K562 (cell line): ENCODE data around the gene ZBTB8A. TPM values are rescaled to one million over a fixed set of nuclear protein-coding genes. Genes with fewer than 3 reads are reported as not detected.

Experiments
- ATAC-seq: fragments of 200-7000 bp; cut with Tn5 transposase; 3 replicates; pipeline ENCODE4 v1.9.1; 2020; ENCODE audit warnings: moderate library complexity
- BruUV-seq: library from RNA; stranded (reverse); fragments of 400-500 nt; replicated peaks from 2 replicates; lab custom pipeline; 2021; lab: Mats Ljungman, UMichigan
- CTCF ChIA-PET: fragments of 300-600 bp; formaldehyde crosslinking; extraction: SDS; loops from one replicate; lab custom pipeline; 2021; ENCODE audit warnings: low intra/inter-chr PET ratio; lab: Yijun Ruan, JAX
- POLR2A ChIA-PET: fragments of 300-600, 350-650 bp; sonication (Branson Sonifier 250); formaldehyde crosslinking; extraction: SDS; loops from one replicate; lab custom pipeline; 2021; ENCODE audit warnings: antibody characterized with exemption, inconsistent platforms; lab: Yijun Ruan, JAX
- DNase-seq, 4 experiments: peaks; one replicate each; pipeline versions ENCODE4 v3.0.0 to v3.0.0-alpha.2; 2011 to 2018; ENCODE audit warnings: low spot score in 3 of 4, mixed read lengths in 3 of 4; ENCODE audit errors: extremely low read depth in 1 of 4
- FAIRE-seq: peaks from 2 replicates; lab custom pipeline; 2011; peaks lifted over from hg19 to GRCh38; lab: Jason Lieb, UNC
- H2AFZ ChIP-seq: 2 replicates; pipeline ENCODE4 v1.6.0; 2011; ENCODE audit warnings: low read depth, low read length, control low read depth, inconsistent platforms
- H3K27ac ChIP-seq: fragments of 200-600 bp; 3 replicates; pipeline ENCODE4 v1.8.0; 2011; ENCODE audit warnings: low read depth, mild to moderate bottlenecking, control low read depth, inconsistent platforms, low read length, moderate library complexity, mixed read lengths; ENCODE audit errors: extremely low read depth
- H3K27me3 ChIP-seq, 2 experiments: fragments of 300-600 bp in 1 of 2; 2 replicates in 1 of 2; 3 replicates in 1 of 2; pipeline versions ENCODE4 v1.6.0 to v1.8.0; 2011; ENCODE audit warnings: inconsistent platforms in 2 of 2, low read length in 2 of 2, mild to moderate bottlenecking in 1 of 2, mixed read lengths in 1 of 2, moderate library complexity in 1 of 2; ENCODE audit not compliant: control insufficient read depth in 2 of 2, insufficient read depth in 2 of 2
- H3K36me3 ChIP-seq: fragments of 300-600 bp; 3 replicates; pipeline ENCODE4 v1.8.0; 2011; ENCODE audit warnings: mild to moderate bottlenecking, low read length, inconsistent platforms; ENCODE audit not compliant: control insufficient read depth, insufficient read depth
- H3K4me1 ChIP-seq, 2 experiments: fragments of 200-600 bp in 1 of 2; replicated peaks in 1 of 2; 2 replicates in 1 of 2; 3 replicates in 1 of 2; pipeline versions ENCODE4 v1.5.1 to v1.8.0; 2011; ENCODE audit warnings: inconsistent platforms in 2 of 2, low read length in 2 of 2, mild to moderate bottlenecking in 1 of 2, mixed read lengths in 1 of 2, moderate library complexity in 1 of 2; ENCODE audit not compliant: control insufficient read depth in 2 of 2, insufficient read depth in 2 of 2
- H3K4me2 ChIP-seq: 2 replicates; pipeline ENCODE4 v1.6.1; 2011; ENCODE audit warnings: low read length, control low read depth, inconsistent platforms, mixed read lengths; ENCODE audit not compliant: insufficient read depth
- H3K4me3 ChIP-seq: fragments of 200-600 bp; sonication (generic), shearing (Covaris generic); 2 replicates; pipeline ENCODE4 v1.5.1; 2016; ENCODE audit warnings: control low read depth, inconsistent platforms
- H3K79me2 ChIP-seq: fragments of 200-600 bp; 3 replicates; pipeline ENCODE4 v1.8.0; 2011; ENCODE audit warnings: low read length, inconsistent platforms; ENCODE audit not compliant: control insufficient read depth, insufficient read depth
- H3K9ac ChIP-seq, 2 experiments: 2 replicates each; pipeline versions ENCODE4 v1.6.0 to v1.6.1; 2011; ENCODE audit warnings: low read depth in 2 of 2, low read length in 2 of 2, control low read depth in 1 of 2, inconsistent platforms in 1 of 2, mild to moderate bottlenecking in 1 of 2, mixed read lengths in 1 of 2; ENCODE audit not compliant: insufficient read depth in 1 of 2
- H3K9me1 ChIP-seq: one replicate; pipeline ENCODE4 v1.6.0; 2011; ENCODE audit warnings: inconsistent platforms, mild to moderate bottlenecking, low read length, moderate library complexity; ENCODE audit not compliant: control insufficient read depth, insufficient read depth
- H3K9me3 ChIP-seq: replicated peaks from 2 replicates; pipeline ENCODE4 v1.5.1; 2011; ENCODE audit warnings: low read depth, low read length, inconsistent platforms; ENCODE audit not compliant: control insufficient read depth, insufficient read depth
- H4K20me1 ChIP-seq: replicated peaks from 2 replicates; pipeline ENCODE4 v1.6.1; 2011; ENCODE audit warnings: low read length, inconsistent platforms, mixed read lengths; ENCODE audit not compliant: control insufficient read depth, insufficient read depth
- ATF7 ChIP-seq: fragments of 450-650 bp; IDR thresholded peaks from 2 replicates; pipeline ENCODE4 v1.7.1; 2014; ENCODE audit warnings: mild to moderate bottlenecking, moderate library complexity
- BCOR ChIP-seq: fragments of 450-650 bp; IDR thresholded peaks from 2 replicates; pipeline ENCODE4 v1.6.1; 2016
- EWSR1 ChIP-seq: fragments of 450-650 bp; IDR thresholded peaks from 2 replicates; pipeline ENCODE4 v1.6.1; 2018; ENCODE audit warnings: borderline replicate concordance, mild to moderate bottlenecking, low read depth, moderate library complexity; ENCODE audit not compliant: partially characterized antibody
- IFI16 ChIP-seq: fragments of 250-450 bp; sonication (Bioruptor Pico); IDR thresholded peaks from 2 replicates; pipeline ENCODE4 v2.1.2; 2022; ENCODE audit warnings: mild to moderate bottlenecking, inconsistent platforms
- MBD2 ChIP-seq: sonication (generic); IDR thresholded peaks from 2 replicates; pipeline ENCODE4 v1.6.1; 2016; ENCODE audit warnings: low read depth, borderline replicate concordance
- MCM7 ChIP-seq, 2 experiments: fragments of 450-650 bp; IDR thresholded peaks; 2 replicates each; pipeline ENCODE4 v1.6.1; 2016 to 2018
- NFE2L1 ChIP-seq: fragments of 450-650 bp; IDR thresholded peaks from 2 replicates; pipeline ENCODE4 v1.6.1; 2016; ENCODE audit warnings: missing genetic modification characterization, low read depth, mild to moderate bottlenecking, missing compliant biosample characterization, moderate library complexity, borderline replicate concordance
- NFYB ChIP-seq: IDR thresholded peaks from 2 replicates; pipeline ENCODE4 v1.6.1; 2011; ENCODE audit warnings: mild to moderate bottlenecking, moderate library complexity; ENCODE audit not compliant: insufficient read length; ENCODE audit errors: extremely low read depth
- NR1H2 ChIP-seq: sonication (generic); formaldehyde crosslinking; IDR thresholded peaks from 2 replicates; pipeline ENCODE4 v1.4.0; 2020; ENCODE audit warnings: mild to moderate bottlenecking, missing genetic modification reagents
- PTRF ChIP-seq: fragments of 450-650 bp; IDR thresholded peaks from 2 replicates; pipeline ENCODE4 v1.6.1; 2016; ENCODE audit warnings: mild to moderate bottlenecking, missing genetic modification characterization, missing compliant biosample characterization
- SRSF1 ChIP-seq: fragments of 200-400 bp; formaldehyde crosslinking; IDR thresholded peaks from 2 replicates; pipeline ENCODE4 v1.6.1; 2017; ENCODE audit warnings: mild to moderate bottlenecking, low read depth, low read length, moderate library complexity
- TCF3 ChIP-seq: sonication (generic); formaldehyde crosslinking; IDR thresholded peaks from 2 replicates; pipeline ENCODE4 v1.4.0; 2020; ENCODE audit warnings: mild to moderate bottlenecking, missing genetic modification reagents
- THAP7 ChIP-seq: fragments of 250-450 bp; sonication (Bioruptor Pico); IDR thresholded peaks from 2 replicates; pipeline ENCODE4 v1.5.0; 2021
- whole genome bisulfite sequencing: fragments of 100-300 bp; shearing (Covaris generic); methylation state at CpG from one replicate; pipeline ENCODE4 v1.1.6; 2016; ENCODE audit warnings: low coverage, mixed read lengths; ENCODE audit not compliant: insufficient coverage; ENCODE audit errors: missing lambda C conversion rate; 5-methylcytosine and 5-hydroxymethylcytosine counted together
- in situ Hi-C: fragments of 300-500 bp; cut with MboI; formaldehyde crosslinking; loops from 4 replicates; pipeline ENCODE4 v1.15.0; 2018; ENCODE audit warnings: inconsistent platforms, mixed read lengths
- intact Hi-C: fragments of 100-400 bp; cut with micrococcal nuclease; formaldehyde crosslinking; loops from 2 replicates; pipeline ENCODE4 v1.14.2; 2022
- polyA plus RNA-seq, 8 experiments: library from polyadenylated mRNA; depleted of rRNA in 4 of 8; stranded (reverse) in 5 of 8; unstranded in 3 of 8; fragments of >200 nt; fragmentation: Nextera tagmentation in 2 of 8; fragmentation: Illumina TruSeq in 1 of 8; extraction: Ambion mirVana in 2 of 8; extraction: Trizol in 1 of 8; gene quantifications; 2 replicates each; pipeline versions ENCODE4 v1.2.1 to v1.2.3, GENCODE V29; 2011 to 2014; ENCODE audit warnings: inconsistent platforms in 1 of 8, missing spikeins in 1 of 8
- total RNA-seq, 7 experiments: library from RNA; depleted of rRNA in 6 of 7; stranded (reverse); fragments of >200 nt in 6 of 7; fragmentation: Illumina TruSeq in 2 of 7; extraction: Trizol in 2 of 7; gene quantifications; 2 replicates each; pipeline versions ENCODE4 v1.2.1 to v1.2.3, GENCODE V29; 2011 to 2021; ENCODE audit warnings: low replicate concordance in 1 of 7
- TF ChIP-seq, protein P1 (sequence below): sonication (generic); formaldehyde crosslinking; IDR thresholded peaks from 2 replicates; pipeline ENCODE4 v1.8.1; 2023; ENCODE audit warnings: missing genetic modification reagents, mild to moderate bottlenecking, borderline replicate concordance
- TF ChIP-seq, protein P2 (sequence below): fragments of 450-650 bp; IDR thresholded peaks from 2 replicates; pipeline ENCODE4 v1.6.1; 2016; ENCODE audit warnings: low read depth, mild to moderate bottlenecking, moderate library complexity
- TF ChIP-seq, protein P3 (sequence below): fragments of 250-450 bp; sonication (Bioruptor Pico); IDR thresholded peaks from 2 replicates; pipeline ENCODE4 v1.8.0; 2021; ENCODE audit warnings: moderate library complexity, mild to moderate bottlenecking, inconsistent platforms

The ZBTB8A gene
- total and polyA plus RNA-seq, 9 of the 15 experiments (the other 6 are each of a cell fraction or from before 2014, with no cell fraction given) = 0.01 to 0.64 (median 0.09) TPM

DNA sequence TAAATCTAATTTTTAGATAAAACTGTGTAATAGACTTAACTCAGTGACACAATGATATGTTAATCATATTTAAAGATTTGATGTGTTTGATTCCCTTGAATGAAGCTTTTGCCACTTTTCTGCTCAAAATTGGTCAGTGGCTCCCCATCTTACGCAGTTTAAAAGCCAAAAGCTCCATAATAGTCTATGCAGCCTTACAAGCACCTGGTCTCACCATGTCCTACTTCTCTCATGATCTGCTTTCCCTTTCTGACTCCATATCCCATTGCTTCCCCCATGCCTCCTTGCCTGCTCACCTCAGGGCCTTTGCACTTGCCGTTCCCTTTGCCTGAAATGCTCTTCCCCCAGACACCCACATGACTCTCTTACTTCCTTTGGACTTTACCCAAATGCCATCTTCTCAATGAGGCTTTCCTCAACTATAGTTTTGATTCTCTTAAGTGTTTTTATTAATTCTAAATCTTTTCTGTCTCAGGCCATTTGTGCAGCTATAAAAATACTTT, 1.9 kb downstream of the ZBTB8A start:
- ATAC-seq = no peak
- peaks cover 30 to 39% of the 10 kb centered on the region in 2 experiments for H3K27me3 ChIP-seq
- no peaks in the 10 kb centered on the region for H3K36me3 ChIP-seq
- H3K9me1 ChIP-seq = no peaks in the 10 kb centered on the region
- H3K4me1 ChIP-seq = peaks cover 9 to 12% of the 10 kb centered on the region in 2 experiments
- ChIA-PET POLR2A (interaction anchor here (1.5 kb wide), 1 partner anchor 15 kb away, joined by 5 read pairs; no protein-coding TSS in a partner anchor), CTCF (no interaction called here)
- no peak for DNase-seq
- 38% methylated on average over 2 of the region's 2 CpGs for WGBS
- H4K20me1 ChIP-seq = no peaks in the 10 kb centered on the region
- H2AFZ ChIP-seq = no peak overlapping the region
- no peak overlapping the region for H3K4me3 ChIP-seq
- no peaks in the 10 kb centered on the region for H3K79me2 ChIP-seq
- no peak overlapping the region for H3K9ac ChIP-seq
- no peak overlapping the region for H3K27ac ChIP-seq
- intact Hi-C loops (no loop called here), in situ Hi-C loops (no loop called here)
- BruUV-seq = no TSS peak
- no peak overlapping the region for H3K4me2 ChIP-seq
- no peak for FAIRE-seq
- no peaks in the 10 kb centered on the region for H3K9me3 ChIP-seq
- no peak for TF ChIP-seq THAP7 (CRISPR knock-in tag)
- TF ChIP-seq PTRF (tag) = no peak
- TF ChIP-seq EWSR1 = no peak
- TF ChIP-seq, protein P1, sequence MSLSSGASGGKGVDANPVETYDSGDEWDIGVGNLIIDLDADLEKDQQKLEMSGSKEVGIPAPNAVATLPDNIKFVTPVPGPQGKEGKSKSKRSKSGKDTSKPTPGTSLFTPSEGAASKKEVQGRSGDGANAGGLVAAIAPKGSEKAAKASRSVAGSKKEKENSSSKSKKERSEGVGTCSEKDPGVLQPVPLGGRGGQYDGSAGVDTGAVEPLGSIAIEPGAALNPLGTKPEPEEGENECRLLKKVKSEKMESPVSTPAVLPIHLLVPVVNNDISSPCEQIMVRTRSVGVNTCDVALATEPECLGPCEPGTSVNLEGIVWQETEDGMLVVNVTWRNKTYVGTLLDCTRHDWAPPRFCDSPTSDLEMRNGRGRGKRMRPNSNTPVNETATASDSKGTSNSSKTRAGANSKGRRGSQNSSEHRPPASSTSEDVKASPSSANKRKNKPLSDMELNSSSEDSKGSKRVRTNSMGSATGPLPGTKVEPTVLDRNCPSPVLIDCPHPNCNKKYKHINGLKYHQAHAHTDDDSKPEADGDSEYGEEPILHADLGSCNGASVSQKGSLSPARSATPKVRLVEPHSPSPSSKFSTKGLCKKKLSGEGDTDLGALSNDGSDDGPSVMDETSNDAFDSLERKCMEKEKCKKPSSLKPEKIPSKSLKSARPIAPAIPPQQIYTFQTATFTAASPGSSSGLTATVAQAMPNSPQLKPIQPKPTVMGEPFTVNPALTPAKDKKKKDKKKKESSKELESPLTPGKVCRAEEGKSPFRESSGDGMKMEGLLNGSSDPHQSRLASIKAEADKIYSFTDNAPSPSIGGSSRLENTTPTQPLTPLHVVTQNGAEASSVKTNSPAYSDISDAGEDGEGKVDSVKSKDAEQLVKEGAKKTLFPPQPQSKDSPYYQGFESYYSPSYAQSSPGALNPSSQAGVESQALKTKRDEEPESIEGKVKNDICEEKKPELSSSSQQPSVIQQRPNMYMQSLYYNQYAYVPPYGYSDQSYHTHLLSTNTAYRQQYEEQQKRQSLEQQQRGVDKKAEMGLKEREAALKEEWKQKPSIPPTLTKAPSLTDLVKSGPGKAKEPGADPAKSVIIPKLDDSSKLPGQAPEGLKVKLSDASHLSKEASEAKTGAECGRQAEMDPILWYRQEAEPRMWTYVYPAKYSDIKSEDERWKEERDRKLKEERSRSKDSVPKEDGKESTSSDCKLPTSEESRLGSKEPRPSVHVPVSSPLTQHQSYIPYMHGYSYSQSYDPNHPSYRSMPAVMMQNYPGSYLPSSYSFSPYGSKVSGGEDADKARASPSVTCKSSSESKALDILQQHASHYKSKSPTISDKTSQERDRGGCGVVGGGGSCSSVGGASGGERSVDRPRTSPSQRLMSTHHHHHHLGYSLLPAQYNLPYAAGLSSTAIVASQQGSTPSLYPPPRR (CRISPR knock-in tag) = no peak
- TF ChIP-seq TCF3 = no peak
- TF ChIP-seq BCOR = peak; percentile 86
- no peak for TF ChIP-seq SRSF1
- TF ChIP-seq ATF7 = no peak
- TF ChIP-seq NFYB = no peak
- no peak for TF ChIP-seq MCM7 (IDR thresholded peaks at IDR 0.05)
- TF ChIP-seq IFI16 (CRISPR knock-in tag) = no peak
- TF ChIP-seq, protein P2, sequence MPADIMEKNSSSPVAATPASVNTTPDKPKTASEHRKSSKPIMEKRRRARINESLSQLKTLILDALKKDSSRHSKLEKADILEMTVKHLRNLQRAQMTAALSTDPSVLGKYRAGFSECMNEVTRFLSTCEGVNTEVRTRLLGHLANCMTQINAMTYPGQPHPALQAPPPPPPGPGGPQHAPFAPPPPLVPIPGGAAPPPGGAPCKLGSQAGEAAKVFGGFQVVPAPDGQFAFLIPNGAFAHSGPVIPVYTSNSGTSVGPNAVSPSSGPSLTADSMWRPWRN = no peak
- no peak for TF ChIP-seq NFE2L1 (tag)
- no peak for TF ChIP-seq NR1H2 (CRISPR knock-in tag)
- TF ChIP-seq, protein P3, sequence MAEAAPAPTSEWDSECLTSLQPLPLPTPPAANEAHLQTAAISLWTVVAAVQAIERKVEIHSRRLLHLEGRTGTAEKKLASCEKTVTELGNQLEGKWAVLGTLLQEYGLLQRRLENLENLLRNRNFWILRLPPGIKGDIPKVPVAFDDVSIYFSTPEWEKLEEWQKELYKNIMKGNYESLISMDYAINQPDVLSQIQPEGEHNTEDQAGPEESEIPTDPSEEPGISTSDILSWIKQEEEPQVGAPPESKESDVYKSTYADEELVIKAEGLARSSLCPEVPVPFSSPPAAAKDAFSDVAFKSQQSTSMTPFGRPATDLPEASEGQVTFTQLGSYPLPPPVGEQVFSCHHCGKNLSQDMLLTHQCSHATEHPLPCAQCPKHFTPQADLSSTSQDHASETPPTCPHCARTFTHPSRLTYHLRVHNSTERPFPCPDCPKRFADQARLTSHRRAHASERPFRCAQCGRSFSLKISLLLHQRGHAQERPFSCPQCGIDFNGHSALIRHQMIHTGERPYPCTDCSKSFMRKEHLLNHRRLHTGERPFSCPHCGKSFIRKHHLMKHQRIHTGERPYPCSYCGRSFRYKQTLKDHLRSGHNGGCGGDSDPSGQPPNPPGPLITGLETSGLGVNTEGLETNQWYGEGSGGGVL (CRISPR knock-in tag) = no peak
- no peak for TF ChIP-seq MBD2
